ENCODE data around the gene SPPL2B.

Gene SPPL2B

GRCh38 chr19:2356036-2356646, 27.7 kb downstream of the SPPL2B start:
- no peak for DNase-seq

- no peak for DNase-seq
Measured at GRCh38 chr19:2357279-2358206, 29.1 kb downstream of the SPPL2B start.

GRCh38 chr19:2358548-2359173, 30.2 kb downstream of the SPPL2B start:
- DNase-seq, result no peak

- DNase-seq, result no peak
Measured at GRCh38 chr19:2359992-2360685, 31.7 kb downstream of the SPPL2B start, which contains the start of gene TMPRSS9. TSS of gene TMPRSS9 (plus strand) at chr19:2360265. CDS start at chr19:2389786, 29,521 bp downstream.

- DNase-seq, result no peak
Measured at GRCh38 chr19:2360833-2361232, 32.3 kb downstream of the SPPL2B start.

- DNase-seq, result no peak
Measured at GRCh38 chr19:2361246-2362045, 33.0 kb downstream of the SPPL2B start.

GRCh38 chr19:2362046-2362969, 33.8 kb downstream of the SPPL2B start:
- DNase-seq, result no peak

- DNase-seq, result no peak
Measured at GRCh38 chr19:2362970-2363300, 34.5 kb downstream of the SPPL2B start.

GRCh38 chr19:2363419-2363818, 34.9 kb downstream of the SPPL2B start:
- no peak for DNase-seq

- DNase-seq, result no peak
Measured at GRCh38 chr19:2365201-2365970, 36.9 kb downstream of the SPPL2B start.

- DNase-seq, result no peak
Measured at GRCh38 chr19:2371656-2372055, 43.2 kb downstream of the SPPL2B start.

- DNase-seq, result no peak
Measured at GRCh38 chr19:2372076-2372612, 43.7 kb downstream of the SPPL2B start.

GRCh38 chr19:2374808-2375207, 46.3 kb downstream of the SPPL2B start:
- DNase-seq, result no peak

GRCh38 chr19:2375353-2376121, 47.1 kb downstream of the SPPL2B start:
- no peak for DNase-seq

GRCh38 chr19:2376784-2377519, 48.5 kb downstream of the SPPL2B start:
- DNase-seq, result no peak

GRCh38 chr19:2380567-2380966, 52.1 kb downstream of the SPPL2B start:
- DNase-seq, result no peak

GRCh38 chr19:2381148-2381820, 52.8 kb downstream of the SPPL2B start:
- no peak for DNase-seq

Data from NCI-H2081 (cell line).